Smooth muscle cell (in vitro differentiated cells): ENCODE data around the gene COL8A1. TPM values are rescaled to one million over a fixed set of nuclear protein-coding genes. Genes with fewer than 3 reads are reported as not detected.

Experiments
- polyA plus RNA-seq: library from polyadenylated mRNA; unstranded; fragments of >200 nt; fragmentation: Nextera tagmentation; extraction: Ambion mirVana; gene quantifications from 2 replicates; pipeline ENCODE4 v1.2.1, GENCODE V29; 2016
- total RNA-seq: library from RNA; depleted of rRNA; stranded (reverse); fragments of >200 nt; gene quantifications from 2 replicates; pipeline ENCODE4 v1.2.3, GENCODE V29; 2014

COL8A1 gene
- total and polyA plus RNA-seq, 2 experiments from 2014 or later, result 7.9 to 8.2 TPM

Other genes starting within 250 kb of the COL8A1 start
- 11.6 and 19.2 TPM in 2 replicates for gene CMSS1, start 179.3 kb downstream of the COL8A1 start, total RNA-seq
- gene CMSS1, start 179.3 kb downstream of the COL8A1 start, polyA plus RNA-seq, result 19.7 and 24.1 TPM in 2 replicates